DND-41 (cell line): Measurements from ENCODE around the gene FTO.

ENCODE experiments used
- ATAC-seq: fragments of 200-7000 bp; cut with Tn5 transposase; 3 replicates; pipeline ENCODE4 v1.9.1; 2021; ENCODE audit warnings: low read depth; ENCODE audit not compliant: insufficient read depth
- DNase-seq: peaks from one replicate; pipeline ENCODE4 v3.0.0-alpha.2; 2020
- H2AFZ ChIP-seq: 2 replicates; pipeline ENCODE4 v1.6.0; 2012; ENCODE audit warnings: low read depth, low read length
- H3K27ac ChIP-seq: 2 replicates; pipeline ENCODE4 v1.5.1; 2012; ENCODE audit warnings: low read length, inconsistent platforms
- H3K27me3 ChIP-seq: fragments of 200-600 bp; sonication (generic); 2 replicates; pipeline ENCODE4 v1.6.0; 2012; ENCODE audit warnings: low read length, mild to moderate bottlenecking, inconsistent platforms; ENCODE audit not compliant: insufficient read depth, poor library complexity
- H3K36me3 ChIP-seq: 2 replicates; pipeline ENCODE4 v1.5.1; 2012; ENCODE audit warnings: low read length, inconsistent platforms; ENCODE audit not compliant: insufficient read depth
- H3K4me1 ChIP-seq: 2 replicates; pipeline ENCODE4 v1.5.1; 2012; ENCODE audit warnings: mild to moderate bottlenecking, low read length; ENCODE audit not compliant: insufficient read depth
- H3K4me2 ChIP-seq: 2 replicates; pipeline ENCODE4 v1.6.0; 2012; ENCODE audit warnings: mild to moderate bottlenecking, moderate library complexity, low read length, inconsistent platforms; ENCODE audit not compliant: insufficient read depth
- H3K4me3 ChIP-seq, 2 experiments: fragments of 200-600 bp in 1 of 2; shearing (Covaris generic) in 1 of 2; 2 replicates each; pipeline ENCODE4 v1.5.1; 2012 to 2016; ENCODE audit warnings: inconsistent platforms in 2 of 2, low read length in 2 of 2, mild to moderate bottlenecking in 2 of 2, low read depth in 1 of 2, moderate library complexity in 1 of 2
- H3K79me2 ChIP-seq: 2 replicates; pipeline ENCODE4 v1.6.0; 2012; ENCODE audit warnings: low read length, inconsistent platforms; ENCODE audit not compliant: insufficient read depth
- H3K9ac ChIP-seq: 2 replicates; pipeline ENCODE4 v1.6.0; 2012; ENCODE audit warnings: low read depth, mild to moderate bottlenecking, inconsistent platforms, low read length, moderate library complexity
- H3K9me3 ChIP-seq: 2 replicates; pipeline ENCODE4 v1.5.1; 2012; ENCODE audit warnings: low read length, moderate library complexity, mild to moderate bottlenecking, inconsistent platforms; ENCODE audit not compliant: insufficient read depth, severe bottlenecking
- H4K20me1 ChIP-seq: 2 replicates; pipeline ENCODE4 v1.6.0; 2012; ENCODE audit warnings: low read length; ENCODE audit not compliant: insufficient read depth
- CTCF ChIP-seq: IDR thresholded peaks from 2 replicates; pipeline ENCODE4 v1.5.1; 2012; ENCODE audit warnings: borderline replicate concordance, low read length, moderate library complexity, mild to moderate bottlenecking; ENCODE audit not compliant: poor library complexity, severe bottlenecking; ENCODE audit errors: extremely low read depth
- EZH2 ChIP-seq: IDR thresholded peaks from 3 replicates; pipeline ENCODE4 v1.6.1; 2012; ENCODE audit warnings: borderline replicate concordance, low read depth, mild to moderate bottlenecking, moderate library complexity, low read length, inconsistent platforms; ENCODE audit not compliant: severe bottlenecking

The FTO gene

GRCh38 chr16:53967572-53967971 lies 263.6 kb downstream of the FTO start:
- ATAC-seq = no peak

GRCh38 chr16:53968454-53968853 lies 264.5 kb downstream of the FTO start:
- no peaks in the 10 kb centered on the region for H3K9me3 ChIP-seq
- H3K79me2 ChIP-seq = no peaks in the 10 kb centered on the region
- no peaks in the 10 kb centered on the region for H3K36me3 ChIP-seq
- H2AFZ ChIP-seq = no peak overlapping the region
- peak overlapping the region; percentile 0; the same call in 1 of the 2 replicates for H3K27ac ChIP-seq
- no peak for DNase-seq
- H3K4me3 ChIP-seq = no peak overlapping the region
- TF ChIP-seq EZH2 (no peak), CTCF (no peak)
- H3K27me3 ChIP-seq = no peaks in the 10 kb centered on the region
- H3K9ac ChIP-seq = no peak overlapping the region
- H3K4me2 ChIP-seq = no peak overlapping the region
- ATAC-seq = no peak
- H4K20me1 ChIP-seq = no peaks in the 10 kb centered on the region
- H3K4me1 ChIP-seq = no peaks in the 10 kb centered on the region

More at GRCh38 chr16:53967572-53967971, 263.6 kb downstream of the FTO start:
- no peaks in the 10 kb centered on the region for H3K79me2 ChIP-seq
- H3K4me2 ChIP-seq = no peak overlapping the region
- H3K4me1 ChIP-seq = 0 out of 2 replicates have a peak, but pooled peaks cover under 1% of the 10 kb centered on the region
- H3K9me3 ChIP-seq = no peaks in the 10 kb centered on the region
- H3K9ac ChIP-seq = no peak overlapping the region
- no peak overlapping the region for H3K27ac ChIP-seq
- TF ChIP-seq CTCF (no peak), EZH2 (no peak)
- H4K20me1 ChIP-seq = no peaks in the 10 kb centered on the region
- no peak overlapping the region for H3K4me3 ChIP-seq
- DNase-seq = no peak
- H2AFZ ChIP-seq = no peak overlapping the region
- no peaks in the 10 kb centered on the region for H3K36me3 ChIP-seq
- H3K27me3 ChIP-seq = no peaks in the 10 kb centered on the region

GRCh38 chr16:53968896-53969295 lies 264.9 kb downstream of the FTO start:
- Histone ChIP-seq H3K4me2 (no peak overlapping the region), H3K79me2 (no peaks in the 10 kb centered on the region), H3K27me3 (no peaks in the 10 kb centered on the region), H3K4me3 (no peak overlapping the region), H3K9ac (no peak overlapping the region), H3K27ac (peak overlapping the region; percentile 0; the same call in 1 of the 2 replicates), H3K4me1 (no peaks in the 10 kb centered on the region), H2AFZ (no peak overlapping the region), H4K20me1 (no peaks in the 10 kb centered on the region), H3K9me3 (no peaks in the 10 kb centered on the region), H3K36me3 (no peaks in the 10 kb centered on the region)
- ATAC-seq = no peak
- TF ChIP-seq CTCF (no peak), EZH2 (no peak)
- DNase-seq = no peak

DNA sequence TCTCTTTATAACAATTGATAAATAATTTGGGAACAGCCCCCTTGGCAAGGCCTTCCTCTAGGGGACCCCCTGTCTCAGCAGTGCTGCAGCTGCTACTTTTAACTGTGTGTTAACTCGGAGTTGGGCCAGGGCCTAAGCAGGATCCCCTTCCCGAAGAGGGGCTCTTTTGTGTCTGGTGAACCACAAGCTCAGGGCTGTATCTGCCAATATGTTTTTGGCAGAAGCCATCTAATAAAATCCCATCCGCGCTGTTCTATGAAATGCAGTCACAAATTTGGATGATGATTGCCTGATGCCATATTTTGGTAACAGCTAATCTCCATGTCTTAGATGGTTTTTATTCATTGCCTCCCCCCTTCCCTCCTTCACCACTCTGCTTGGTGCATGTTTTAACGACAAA lies 267.7 kb downstream of the FTO start:
- H3K4me3 ChIP-seq = no peak overlapping the region
- no peak overlapping the region for H3K4me2 ChIP-seq
- DNase-seq = no peak
- no peak for TF ChIP-seq CTCF
- TF ChIP-seq EZH2 = no peak
- no peak overlapping the region for H2AFZ ChIP-seq
- H3K36me3 ChIP-seq = no peaks in the 10 kb centered on the region
- no peak for ATAC-seq
- no peaks in the 10 kb centered on the region for H3K79me2 ChIP-seq
- H3K9me3 ChIP-seq = no peaks in the 10 kb centered on the region
- no peak overlapping the region for H3K27ac ChIP-seq
- H3K9ac ChIP-seq = no peak overlapping the region
- H3K27me3 ChIP-seq = no peaks in the 10 kb centered on the region
- H3K4me1 ChIP-seq = 0 out of 2 replicates have a peak, but pooled peaks cover 3% of the 10 kb centered on the region
- no peaks in the 10 kb centered on the region for H4K20me1 ChIP-seq
